Fibroblast of lung (primary cell): ENCODE measurements around the gene CORT. TPM values are rescaled to one million over a fixed set of nuclear protein-coding genes. Genes with fewer than 3 reads are reported as not detected.

Experiments
- DNase-seq, 2 donors: peaks; one replicate each; pipeline versions ENCODE4 v3.0.0 to v3.0.0-alpha.2; 2010; ENCODE audit warnings: low read depth in 2 of 2
- H2AFZ ChIP-seq: 2 replicates; pipeline ENCODE4 v1.5.1; 2012; ENCODE audit warnings: low read length, control low read depth, inconsistent platforms
- H3K27ac ChIP-seq: 2 replicates; pipeline ENCODE4 v1.5.1; 2011; ENCODE audit warnings: low read length, control low read depth; ENCODE audit not compliant: insufficient read depth
- H3K27me3 ChIP-seq: 2 replicates; pipeline ENCODE4 v1.5.1; 2011; ENCODE audit warnings: mild to moderate bottlenecking, low read length; ENCODE audit not compliant: control insufficient read depth, insufficient read depth
- H3K36me3 ChIP-seq: 2 replicates; pipeline ENCODE4 v1.5.1; 2011; ENCODE audit warnings: low read length; ENCODE audit not compliant: control insufficient read depth, insufficient read depth
- H3K4me1 ChIP-seq: 2 replicates; pipeline ENCODE4 v1.5.1; 2011; ENCODE audit warnings: low read length; ENCODE audit not compliant: control insufficient read depth, insufficient read depth; ENCODE audit errors: extremely low read depth
- H3K4me2 ChIP-seq: 2 replicates; pipeline ENCODE4 v1.5.1; 2011; ENCODE audit warnings: low read length, control low read depth; ENCODE audit not compliant: insufficient read depth; ENCODE audit errors: extremely low read depth
- H3K4me3 ChIP-seq, 4 experiments: fragments of 200-600 bp in 1 of 4; sonication (generic) in 1 of 4; replicated peaks in 1 of 4; 2 replicates each; pipeline ENCODE4 v1.5.1; 2011 to 2016; ENCODE audit warnings: low read length in 4 of 4, low read depth in 3 of 4, mild to moderate bottlenecking in 3 of 4, control low read depth in 2 of 4, inconsistent platforms in 1 of 4, mixed read lengths in 1 of 4; ENCODE audit not compliant: insufficient read depth in 1 of 4; ENCODE audit errors: control extremely low read depth in 1 of 4
- H3K79me2 ChIP-seq: 2 replicates; pipeline ENCODE4 v1.5.1; 2012; ENCODE audit warnings: mild to moderate bottlenecking, low read length, inconsistent platforms; ENCODE audit not compliant: control insufficient read depth, insufficient read depth
- H3K9ac ChIP-seq: 2 replicates; pipeline ENCODE4 v1.5.1; 2011; ENCODE audit warnings: mild to moderate bottlenecking, low read length, control low read depth; ENCODE audit not compliant: insufficient read depth
- H3K9me3 ChIP-seq: 2 replicates; pipeline ENCODE4 v1.5.1; 2012; ENCODE audit warnings: low read depth, low read length; ENCODE audit not compliant: control insufficient read depth, insufficient read depth
- H4K20me1 ChIP-seq: 2 replicates; pipeline ENCODE4 v1.5.1; 2011; ENCODE audit warnings: low read length; ENCODE audit not compliant: control insufficient read depth, insufficient read depth; ENCODE audit errors: extremely low read depth
- EZH2 ChIP-seq: IDR thresholded peaks from 2 replicates; pipeline ENCODE4 v1.5.1; 2012; ENCODE audit warnings: low read length, control low read depth, mild to moderate bottlenecking; ENCODE audit errors: missing control alignments
- polyA plus RNA-seq, 2 donors: library from polyadenylated mRNA; depleted of rRNA in 1 of 2; stranded (reverse) in 1 of 2; unstranded in 1 of 2; fragments of >200 nt; gene quantifications; 2 replicates each; pipeline ENCODE4 v1.2.1, GENCODE V29; 2011 to 2012; ENCODE audit warnings: missing spikeins in 1 of 2
- total RNA-seq: library from RNA; depleted of rRNA; stranded (reverse); fragments of >200 nt; gene quantifications from 2 replicates; pipeline ENCODE4 v1.2.1, GENCODE V29; 2014
- TF ChIP-seq, protein P1 (sequence below), 2 donors: IDR thresholded peaks in 1 of 2; conservative IDR thresholded peaks in 1 of 2; 1 replicate in 1 of 2; 2 replicates in 1 of 2; pipeline ENCODE4 v1.5.1; 2011 to 2012; ENCODE audit warnings: low read length in 2 of 2, control low read depth in 1 of 2, inconsistent platforms in 1 of 2, low read depth in 1 of 2, mild to moderate bottlenecking in 1 of 2

The CORT gene
- total and polyA plus RNA-seq, 2 donors (not counting 1 experiment from before 2014, with no cell fraction given): 0.17 TPM; not detected in 1

DNA sequence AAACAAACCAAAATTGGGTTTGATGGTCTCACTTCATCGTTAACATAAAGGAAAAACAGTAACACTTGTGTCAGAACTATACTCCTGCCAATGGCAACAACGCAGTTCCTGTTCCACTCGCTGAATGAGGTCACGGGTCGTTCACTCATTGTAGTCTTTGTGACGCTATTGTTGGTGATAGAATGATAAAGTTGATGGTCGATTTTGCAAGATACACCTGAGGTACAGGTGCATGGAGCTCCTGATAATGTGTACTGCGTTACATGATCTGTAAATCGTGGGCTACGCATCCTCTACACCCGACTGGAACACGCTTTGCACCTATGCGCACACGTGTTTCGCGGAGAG lies 20.0 kb upstream of the CORT start:
- peaks cover 2% of the 10 kb centered on the region for H3K4me1 ChIP-seq
- peak overlapping the region; percentile 96 for H3K27ac ChIP-seq
- peak; percentile 9 to 25 for DNase-seq
- H2AFZ ChIP-seq: peak overlapping the region; percentile 86
- peaks cover 2% of the 10 kb centered on the region for H3K79me2 ChIP-seq
- TF ChIP-seq, protein P1, sequence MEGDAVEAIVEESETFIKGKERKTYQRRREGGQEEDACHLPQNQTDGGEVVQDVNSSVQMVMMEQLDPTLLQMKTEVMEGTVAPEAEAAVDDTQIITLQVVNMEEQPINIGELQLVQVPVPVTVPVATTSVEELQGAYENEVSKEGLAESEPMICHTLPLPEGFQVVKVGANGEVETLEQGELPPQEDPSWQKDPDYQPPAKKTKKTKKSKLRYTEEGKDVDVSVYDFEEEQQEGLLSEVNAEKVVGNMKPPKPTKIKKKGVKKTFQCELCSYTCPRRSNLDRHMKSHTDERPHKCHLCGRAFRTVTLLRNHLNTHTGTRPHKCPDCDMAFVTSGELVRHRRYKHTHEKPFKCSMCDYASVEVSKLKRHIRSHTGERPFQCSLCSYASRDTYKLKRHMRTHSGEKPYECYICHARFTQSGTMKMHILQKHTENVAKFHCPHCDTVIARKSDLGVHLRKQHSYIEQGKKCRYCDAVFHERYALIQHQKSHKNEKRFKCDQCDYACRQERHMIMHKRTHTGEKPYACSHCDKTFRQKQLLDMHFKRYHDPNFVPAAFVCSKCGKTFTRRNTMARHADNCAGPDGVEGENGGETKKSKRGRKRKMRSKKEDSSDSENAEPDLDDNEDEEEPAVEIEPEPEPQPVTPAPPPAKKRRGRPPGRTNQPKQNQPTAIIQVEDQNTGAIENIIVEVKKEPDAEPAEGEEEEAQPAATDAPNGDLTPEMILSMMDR (conservative IDR thresholded peaks at IDR 0.05 in 1 of 2, IDR thresholded peaks at IDR 0.05 in 1 of 2; ENCODE audit: low read depth in 1 of 2, low read length in 2 of 2): no peak
- no peak for TF ChIP-seq EZH2
- no peaks in the 10 kb centered on the region for H3K36me3 ChIP-seq
- H3K4me2 ChIP-seq: peak overlapping the region; percentile 95
- H4K20me1 ChIP-seq: no peaks in the 10 kb centered on the region
- H3K9me3 ChIP-seq: no peaks in the 10 kb centered on the region
- H3K27me3 ChIP-seq: no peaks in the 10 kb centered on the region
- H3K4me3 ChIP-seq: peak overlapping the region; percentile 50 to 96 (median 88)
- H3K9ac ChIP-seq: no peak overlapping the region

DNA sequence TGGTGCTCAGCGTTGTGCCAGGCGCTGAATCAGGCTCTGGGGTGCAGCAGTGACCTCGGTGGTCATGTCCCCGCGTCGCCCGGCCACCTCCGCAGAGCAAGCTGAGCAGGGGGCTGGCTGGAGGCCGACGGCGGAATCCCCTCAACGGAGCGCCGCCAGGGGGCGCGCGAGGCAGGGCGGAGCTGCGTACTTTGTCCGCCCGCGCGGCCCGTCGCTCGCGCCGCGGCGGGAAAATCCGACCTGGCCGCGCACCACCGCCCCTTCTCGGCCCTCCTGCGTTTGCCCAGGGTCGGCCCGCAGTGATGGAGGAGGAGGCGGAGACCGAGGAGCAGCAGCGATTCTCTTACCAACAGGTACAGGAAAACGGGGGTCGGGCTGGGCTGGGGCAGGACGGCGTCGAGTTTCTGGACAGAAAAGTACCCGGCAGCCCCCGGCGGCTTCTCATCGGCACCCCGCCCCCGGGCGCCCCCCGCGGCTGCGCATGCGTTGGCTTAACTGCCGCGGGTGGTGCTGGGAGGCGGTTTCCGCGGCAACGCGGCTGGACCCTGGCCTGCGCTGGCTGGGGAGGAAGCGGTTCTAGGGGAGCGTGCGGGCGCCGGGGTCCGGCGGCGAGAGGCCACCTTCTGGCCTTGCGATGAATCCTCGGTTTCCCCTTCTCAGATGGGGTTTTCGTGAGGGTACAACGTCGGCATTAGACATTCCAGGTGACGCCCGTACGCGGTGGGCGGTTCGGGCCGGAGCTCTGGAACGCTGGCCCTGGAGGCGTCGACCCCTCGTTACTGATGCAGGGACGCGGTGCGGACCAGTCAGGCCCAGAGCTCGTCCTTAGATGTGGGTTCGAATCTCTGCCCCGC lies 19.4 kb upstream of the CORT start, which contains the start of gene CENPS:
CENPS (plus strand) TSS at position 218 of the 854 bp plus-strand sequence; CDS start at position 303, 85 bp downstream.
- no peaks in the 10 kb centered on the region for H3K9me3 ChIP-seq
- peak within 1 kb of the TSS; percentile 96 for H3K27ac ChIP-seq
- TF ChIP-seq, protein P1 (conservative IDR thresholded peaks at IDR 0.05 in 1 of 2, IDR thresholded peaks at IDR 0.05 in 1 of 2; ENCODE audit: low read depth in 1 of 2, low read length in 2 of 2): peak; percentile 66 to 83
- no peak for TF ChIP-seq EZH2
- H3K9ac ChIP-seq: peak within 1 kb of the TSS; percentile 94
- no peaks in the 10 kb centered on the region for H3K27me3 ChIP-seq
- no peaks in the 10 kb centered on the region for H3K36me3 ChIP-seq
- H3K79me2 ChIP-seq: peaks cover 2% of the 10 kb centered on the region
- peak; percentile 84 to 86 for DNase-seq
- peaks cover 2% of the 10 kb centered on the region for H3K4me1 ChIP-seq
- peak within 1 kb of the TSS; percentile 83 to 96 (median 90) for H3K4me3 ChIP-seq
- peak within 1 kb of the TSS; percentile 98 for H3K4me2 ChIP-seq
- no peaks in the 10 kb centered on the region for H4K20me1 ChIP-seq
- peak within 1 kb of the TSS; percentile 98 for H2AFZ ChIP-seq

DNA sequence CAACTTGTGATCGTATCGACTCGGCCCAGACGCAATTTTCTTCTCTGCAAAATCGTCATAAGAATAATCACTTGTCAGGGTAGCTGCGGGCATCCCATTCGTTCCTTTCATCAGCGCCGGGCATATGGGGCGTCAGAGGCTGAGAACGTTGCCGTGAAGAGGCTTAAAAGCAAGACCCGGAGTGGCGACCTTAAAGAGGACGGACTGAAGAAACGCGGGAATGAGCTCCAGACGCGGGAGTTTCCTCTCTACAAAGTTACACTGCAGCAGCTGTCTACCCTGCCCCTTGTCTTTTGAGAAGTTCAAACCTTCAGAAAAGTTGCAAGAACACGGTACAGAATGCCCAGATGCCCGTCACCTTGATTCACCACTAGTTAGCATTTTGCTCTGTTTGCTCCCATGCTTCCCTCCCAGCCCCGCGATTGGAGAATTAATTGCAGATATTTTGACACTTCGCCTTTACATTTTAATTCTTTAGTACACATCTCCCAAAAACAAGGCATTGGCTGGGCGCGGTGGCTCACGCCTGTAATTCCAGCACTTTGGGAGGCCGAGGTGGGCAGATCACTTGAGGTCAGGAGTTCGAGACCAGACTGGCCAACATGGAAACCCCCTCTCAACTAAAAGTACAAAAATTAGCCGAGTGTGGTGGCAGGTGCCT lies 18.6 kb upstream of the CORT start:
- H3K79me2 ChIP-seq: peaks cover 2% of the 10 kb centered on the region
- DNase-seq: peak in 1 of 2 donors; percentile 45
- H3K4me2 ChIP-seq: peak overlapping the region; percentile 98
- no peaks in the 10 kb centered on the region for H3K27me3 ChIP-seq
- no peak for TF ChIP-seq EZH2
- TF ChIP-seq, protein P1 (conservative IDR thresholded peaks at IDR 0.05 in 1 of 2, IDR thresholded peaks at IDR 0.05 in 1 of 2; ENCODE audit: low read depth in 1 of 2, low read length in 2 of 2): no peak
- no peaks in the 10 kb centered on the region for H4K20me1 ChIP-seq
- H3K4me1 ChIP-seq: peaks cover 2% of the 10 kb centered on the region
- H3K4me3 ChIP-seq: peak overlapping the region; percentile 83 to 96 (median 90)
- H2AFZ ChIP-seq: peak overlapping the region; percentile 98
- peak overlapping the region; percentile 96 for H3K27ac ChIP-seq
- peak overlapping the region; percentile 94 for H3K9ac ChIP-seq
- H3K36me3 ChIP-seq: no peaks in the 10 kb centered on the region
- no peaks in the 10 kb centered on the region for H3K9me3 ChIP-seq
